ENCODE results near the gene INTS3. TPM values are rescaled to one million over a fixed set of nuclear protein-coding genes. Genes with fewer than 3 reads are reported as not detected.

INTS3 gene
- total and polyA plus RNA-seq, 9 of the 15 experiments (the other 6 are each of a cell fraction or from before 2014, with no cell fraction given): 6.3 to 24.1 (median 14.3) TPM

DNA sequence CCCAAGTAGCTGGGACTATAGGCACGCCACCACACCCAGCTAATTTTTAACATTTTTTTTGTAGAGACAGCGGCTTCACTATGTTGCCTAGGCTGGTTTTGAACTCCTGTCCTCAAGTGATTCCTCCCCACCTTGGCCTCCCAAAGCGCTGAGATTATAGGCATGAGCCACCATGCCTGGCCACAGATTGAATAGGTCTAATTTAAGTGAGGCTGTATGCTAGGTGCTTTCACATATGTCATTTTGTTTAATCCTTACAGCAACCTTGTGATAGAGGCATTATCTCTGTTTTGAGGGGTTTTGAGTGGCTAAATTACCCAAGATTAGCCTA, 7.2 kb downstream of the INTS3 start:
- H3K4me3 ChIP-seq: no peak overlapping the region
- 73% methylated on average over 3 of the region's 3 CpGs for WGBS (ENCODE audit: insufficient coverage, low coverage, missing lambda C conversion rate)
- no peaks in the 10 kb centered on the region; a peak in 1 of 5 replicates for H3K4me1 ChIP-seq (replicated peaks in 1 of 2; ENCODE audit: control insufficient read depth in 2 of 2, insufficient read depth in 2 of 2, low read length in 2 of 2)
- no peaks in the 10 kb centered on the region for H4K20me1 ChIP-seq (replicated peaks; ENCODE audit: control insufficient read depth, insufficient read depth, low read length)
- intact Hi-C loops (cut with micrococcal nuclease) (no loop called here), in situ Hi-C loops (cut with MboI) (no loop called here)
- no TSS peak for BruUV-seq (replicated peaks)
- H3K9me3 ChIP-seq (replicated peaks; ENCODE audit: control insufficient read depth, insufficient read depth, low read depth, low read length): no peaks in the 10 kb centered on the region
- H3K4me2 ChIP-seq (ENCODE audit: insufficient read depth, low read length): no peak overlapping the region
- H3K79me2 ChIP-seq (ENCODE audit: control insufficient read depth, insufficient read depth, low read length): no peaks in the 10 kb centered on the region
- H2AFZ ChIP-seq (ENCODE audit: low read depth, low read length): no peak overlapping the region
- no peak for FAIRE-seq
- no peak overlapping the region for H3K27ac ChIP-seq (ENCODE audit: extremely low read depth, low read depth, low read length)
- H3K27me3 ChIP-seq (ENCODE audit: control insufficient read depth in 2 of 2, insufficient read depth in 2 of 2, low read length in 2 of 2): no peaks in the 10 kb centered on the region
- H3K36me3 ChIP-seq (ENCODE audit: control insufficient read depth, insufficient read depth, low read length): no peaks in the 10 kb centered on the region; the same call in 1 of the 3 replicates
- DNase-seq (ENCODE audit: extremely low read depth in 1 of 4, low spot score in 3 of 4): no peak
- no peak overlapping the region for H3K9ac ChIP-seq (ENCODE audit: insufficient read depth in 1 of 2, low read depth in 2 of 2, low read length in 2 of 2)
- ChIA-PET POLR2A (interaction anchor here (1.0 to 1.3 kb wide), 4 partner anchors 8 to 100 kb away, joined by 3 to 4 read pairs (median 3); no protein-coding TSS in a partner anchor), CTCF (ENCODE audit: low intra/inter-chr PET ratio) (no interaction called here)
- no peak for ATAC-seq
- H3K9me1 ChIP-seq (ENCODE audit: control insufficient read depth, insufficient read depth, low read length): no peaks in the 10 kb centered on the region
- no peak for TF ChIP-seq SAP30 (IDR thresholded peaks at IDR 0.05; ENCODE audit: borderline replicate concordance, insufficient read depth, low read depth, low read length, poor library complexity, severe bottlenecking)
- TF ChIP-seq XRCC4 (IDR thresholded peaks at IDR 0.05; ENCODE audit: extremely low read depth, insufficient read depth, insufficient read length): no peak
- no peak for TF ChIP-seq ZSCAN29 (IDR thresholded peaks at IDR 0.05)
- TF ChIP-seq ZEB2 (IDR thresholded peaks at IDR 0.05): no peak
- TF ChIP-seq, protein P1, sequence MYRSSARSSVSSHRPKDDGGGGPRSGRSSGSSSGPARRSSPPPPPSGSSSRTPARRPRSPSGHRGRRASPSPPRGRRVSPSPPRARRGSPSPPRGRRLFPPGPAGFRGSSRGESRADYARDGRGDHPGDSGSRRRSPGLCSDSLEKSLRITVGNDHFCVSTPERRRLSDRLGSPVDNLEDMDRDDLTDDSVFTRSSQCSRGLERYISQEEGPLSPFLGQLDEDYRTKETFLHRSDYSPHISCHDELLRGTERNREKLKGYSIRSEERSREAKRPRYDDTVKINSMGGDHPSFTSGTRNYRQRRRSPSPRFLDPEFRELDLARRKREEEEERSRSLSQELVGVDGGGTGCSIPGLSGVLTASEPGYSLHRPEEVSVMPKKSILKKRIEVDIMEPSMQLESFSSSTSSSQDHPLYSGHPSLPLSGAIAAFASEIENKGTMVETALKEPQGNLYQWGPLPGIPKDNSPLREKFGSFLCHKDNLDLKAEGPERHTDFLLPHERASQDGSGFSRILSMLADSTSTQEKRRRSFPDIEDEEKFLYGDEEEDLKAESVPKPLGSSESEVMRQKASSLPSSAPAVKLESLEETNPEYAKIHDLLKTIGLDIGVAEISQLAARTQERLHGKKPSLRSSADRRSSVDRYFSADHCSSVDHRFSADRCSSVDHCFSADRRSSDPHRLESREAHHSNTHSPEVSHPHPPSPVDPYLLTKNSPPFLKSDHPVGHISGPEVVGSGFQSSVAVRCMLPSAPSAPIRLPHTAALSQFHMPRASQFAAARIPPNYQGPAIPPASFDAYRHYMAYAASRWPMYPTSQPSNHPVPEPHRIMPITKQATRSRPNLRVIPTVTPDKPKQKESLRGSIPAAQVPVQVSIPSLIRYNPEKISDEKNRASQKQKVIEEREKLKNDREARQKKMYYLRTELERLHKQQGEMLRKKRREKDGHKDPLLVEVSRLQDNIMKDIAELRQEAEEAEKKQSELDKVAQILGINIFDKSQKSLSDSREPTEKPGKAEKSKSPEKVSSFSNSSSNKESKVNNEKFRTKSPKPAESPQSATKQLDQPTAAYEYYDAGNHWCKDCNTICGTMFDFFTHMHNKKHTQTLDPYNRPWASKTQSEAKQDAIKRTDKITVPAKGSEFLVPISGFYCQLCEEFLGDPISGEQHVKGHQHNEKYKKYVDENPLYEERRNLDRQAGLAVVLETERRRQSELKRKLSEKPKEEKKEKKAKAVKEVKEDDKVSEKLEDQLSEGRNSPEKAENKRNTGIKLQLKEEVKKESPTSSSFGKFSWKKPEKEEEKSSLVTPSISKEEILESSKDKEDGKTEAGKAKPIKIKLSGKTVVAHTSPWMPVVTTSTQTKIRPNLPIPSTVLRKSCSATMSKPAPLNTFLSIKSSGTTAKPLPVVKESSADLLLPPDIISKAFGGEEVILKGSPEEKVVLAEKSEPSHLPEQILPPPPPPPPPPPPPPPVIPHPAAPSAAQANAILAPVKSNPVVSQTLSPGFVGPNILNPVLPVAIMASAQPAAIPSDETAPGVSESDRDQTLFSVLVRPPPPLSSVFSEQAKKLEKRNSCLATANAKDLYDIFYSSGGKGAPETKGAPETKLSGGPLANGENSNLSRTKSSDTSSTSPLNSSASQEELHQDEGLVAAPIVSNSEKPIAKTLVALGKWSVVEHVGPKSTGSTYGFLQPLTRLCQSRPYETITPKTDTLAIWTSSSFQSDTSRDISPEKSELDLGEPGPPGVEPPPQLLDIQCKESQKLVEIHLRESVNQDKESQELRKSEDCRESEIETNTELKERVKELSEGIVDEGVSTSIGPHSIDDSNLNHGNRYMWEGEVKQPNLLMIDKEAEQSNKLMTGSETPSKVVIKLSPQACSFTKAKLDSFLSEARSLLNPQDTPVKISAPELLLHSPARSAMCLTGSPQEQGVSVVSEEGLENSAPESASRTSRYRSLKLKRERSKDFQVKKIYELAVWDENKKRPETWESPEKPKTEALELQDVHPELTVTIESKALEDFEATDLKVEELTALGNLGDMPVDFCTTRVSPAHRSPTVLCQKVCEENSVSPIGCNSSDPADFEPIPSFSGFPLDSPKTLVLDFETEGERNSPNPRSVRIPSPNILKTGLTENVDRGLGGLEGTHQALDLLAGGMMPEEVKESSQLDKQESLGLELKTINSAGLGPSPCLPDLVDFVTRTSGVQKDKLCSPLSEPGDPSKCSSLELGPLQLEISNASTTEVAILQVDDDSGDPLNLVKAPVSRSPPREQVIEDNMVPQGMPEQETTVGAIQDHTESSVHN (IDR thresholded peaks at IDR 0.05; ENCODE audit: borderline replicate concordance in 1 of 2, low read depth in 1 of 2): no peak
- TF ChIP-seq, protein P2, sequence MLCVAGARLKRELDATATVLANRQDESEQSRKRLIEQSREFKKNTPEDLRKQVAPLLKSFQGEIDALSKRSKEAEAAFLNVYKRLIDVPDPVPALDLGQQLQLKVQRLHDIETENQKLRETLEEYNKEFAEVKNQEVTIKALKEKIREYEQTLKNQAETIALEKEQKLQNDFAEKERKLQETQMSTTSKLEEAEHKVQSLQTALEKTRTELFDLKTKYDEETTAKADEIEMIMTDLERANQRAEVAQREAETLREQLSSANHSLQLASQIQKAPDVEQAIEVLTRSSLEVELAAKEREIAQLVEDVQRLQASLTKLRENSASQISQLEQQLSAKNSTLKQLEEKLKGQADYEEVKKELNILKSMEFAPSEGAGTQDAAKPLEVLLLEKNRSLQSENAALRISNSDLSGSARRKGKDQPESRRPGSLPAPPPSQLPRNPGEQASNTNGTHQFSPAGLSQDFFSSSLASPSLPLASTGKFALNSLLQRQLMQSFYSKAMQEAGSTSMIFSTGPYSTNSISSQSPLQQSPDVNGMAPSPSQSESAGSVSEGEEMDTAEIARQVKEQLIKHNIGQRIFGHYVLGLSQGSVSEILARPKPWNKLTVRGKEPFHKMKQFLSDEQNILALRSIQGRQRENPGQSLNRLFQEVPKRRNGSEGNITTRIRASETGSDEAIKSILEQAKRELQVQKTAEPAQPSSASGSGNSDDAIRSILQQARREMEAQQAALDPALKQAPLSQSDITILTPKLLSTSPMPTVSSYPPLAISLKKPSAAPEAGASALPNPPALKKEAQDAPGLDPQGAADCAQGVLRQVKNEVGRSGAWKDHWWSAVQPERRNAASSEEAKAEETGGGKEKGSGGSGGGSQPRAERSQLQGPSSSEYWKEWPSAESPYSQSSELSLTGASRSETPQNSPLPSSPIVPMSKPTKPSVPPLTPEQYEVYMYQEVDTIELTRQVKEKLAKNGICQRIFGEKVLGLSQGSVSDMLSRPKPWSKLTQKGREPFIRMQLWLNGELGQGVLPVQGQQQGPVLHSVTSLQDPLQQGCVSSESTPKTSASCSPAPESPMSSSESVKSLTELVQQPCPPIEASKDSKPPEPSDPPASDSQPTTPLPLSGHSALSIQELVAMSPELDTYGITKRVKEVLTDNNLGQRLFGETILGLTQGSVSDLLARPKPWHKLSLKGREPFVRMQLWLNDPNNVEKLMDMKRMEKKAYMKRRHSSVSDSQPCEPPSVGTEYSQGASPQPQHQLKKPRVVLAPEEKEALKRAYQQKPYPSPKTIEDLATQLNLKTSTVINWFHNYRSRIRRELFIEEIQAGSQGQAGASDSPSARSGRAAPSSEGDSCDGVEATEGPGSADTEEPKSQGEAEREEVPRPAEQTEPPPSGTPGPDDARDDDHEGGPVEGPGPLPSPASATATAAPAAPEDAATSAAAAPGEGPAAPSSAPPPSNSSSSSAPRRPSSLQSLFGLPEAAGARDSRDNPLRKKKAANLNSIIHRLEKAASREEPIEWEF (CRISPR knock-in tag; IDR thresholded peaks at IDR 0.05): no peak
- TF ChIP-seq ZNF444 (CRISPR knock-in tag; IDR thresholded peaks at IDR 0.05): no peak
- TF ChIP-seq ZSCAN32 (CRISPR knock-in tag; IDR thresholded peaks at IDR 0.05): no peak
- no peak for TF ChIP-seq FUS (optimal IDR thresholded peaks at IDR 0.05; ENCODE audit: low read depth, low read length)
- no peak for TF ChIP-seq PRMT5 (CRISPR knock-in tag; IDR thresholded peaks at IDR 0.05)

All from K562 (cell line).